Measurements from ENCODE around the gene MAPT. TPM values are rescaled to one million over a fixed set of nuclear protein-coding genes. Genes with fewer than 3 reads are reported as not detected.

MAPT gene
- total RNA-seq, 6 experiments from 2014 or later = 0.11 to 0.43 (median 0.26) TPM

DNA sequence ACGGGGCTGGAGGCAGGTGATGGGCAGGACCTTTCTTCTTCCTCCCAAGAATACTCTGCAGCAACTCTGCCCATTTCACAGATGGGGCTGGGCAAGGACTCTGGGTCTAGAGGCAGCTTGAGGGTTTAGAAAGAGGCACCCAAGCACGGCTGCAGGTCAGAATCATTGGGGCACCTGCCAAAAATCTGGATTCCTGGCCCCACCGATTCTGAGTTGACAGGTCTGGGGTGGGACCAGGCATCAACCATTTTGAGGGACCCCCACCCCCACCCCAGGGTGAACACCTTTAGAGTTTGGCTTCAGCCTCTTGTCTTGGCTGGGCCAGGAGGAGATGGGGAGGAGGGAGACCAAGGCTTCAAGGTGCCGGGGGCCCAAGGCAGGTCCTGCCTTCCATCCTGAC, 44.3 kb upstream of the MAPT start:
- no peak overlapping the region for H3K27ac Mint-ChIP-seq

DNA sequence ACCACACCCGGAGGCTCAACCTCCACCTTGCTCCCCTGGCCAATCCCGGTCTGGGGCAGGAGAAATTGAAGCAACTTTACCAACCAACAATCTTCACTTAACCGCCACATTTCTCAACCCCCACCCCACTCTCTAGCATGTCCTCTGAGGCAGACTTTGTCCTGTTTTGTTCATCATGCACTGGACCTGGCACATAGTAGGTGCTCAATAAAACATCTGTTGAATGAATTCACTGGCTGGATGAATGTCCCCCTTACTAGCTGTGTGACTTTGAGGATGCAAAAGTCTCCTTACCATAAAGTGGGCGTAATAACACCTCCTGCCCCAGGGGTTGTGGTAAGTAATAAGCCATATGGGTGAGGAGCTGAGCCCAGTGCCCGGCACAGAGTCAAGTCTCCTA, 43.9 kb upstream of the MAPT start:
- Mint-ChIP-seq H3K9me3 (no peaks in the 10 kb centered on the region), H3K4me1 (ENCODE audit: low read depth) (no peaks in the 10 kb centered on the region), H3K4me3 (no peak overlapping the region), H3K27me3 (ENCODE audit: insufficient read depth) (peaks cover 19% of the 10 kb centered on the region), H3K27ac (no peak overlapping the region), H3K36me3 (ENCODE audit: low read depth) (no peaks in the 10 kb centered on the region)
- no peak for DNase-seq
- TF ChIP-seq, protein P1, sequence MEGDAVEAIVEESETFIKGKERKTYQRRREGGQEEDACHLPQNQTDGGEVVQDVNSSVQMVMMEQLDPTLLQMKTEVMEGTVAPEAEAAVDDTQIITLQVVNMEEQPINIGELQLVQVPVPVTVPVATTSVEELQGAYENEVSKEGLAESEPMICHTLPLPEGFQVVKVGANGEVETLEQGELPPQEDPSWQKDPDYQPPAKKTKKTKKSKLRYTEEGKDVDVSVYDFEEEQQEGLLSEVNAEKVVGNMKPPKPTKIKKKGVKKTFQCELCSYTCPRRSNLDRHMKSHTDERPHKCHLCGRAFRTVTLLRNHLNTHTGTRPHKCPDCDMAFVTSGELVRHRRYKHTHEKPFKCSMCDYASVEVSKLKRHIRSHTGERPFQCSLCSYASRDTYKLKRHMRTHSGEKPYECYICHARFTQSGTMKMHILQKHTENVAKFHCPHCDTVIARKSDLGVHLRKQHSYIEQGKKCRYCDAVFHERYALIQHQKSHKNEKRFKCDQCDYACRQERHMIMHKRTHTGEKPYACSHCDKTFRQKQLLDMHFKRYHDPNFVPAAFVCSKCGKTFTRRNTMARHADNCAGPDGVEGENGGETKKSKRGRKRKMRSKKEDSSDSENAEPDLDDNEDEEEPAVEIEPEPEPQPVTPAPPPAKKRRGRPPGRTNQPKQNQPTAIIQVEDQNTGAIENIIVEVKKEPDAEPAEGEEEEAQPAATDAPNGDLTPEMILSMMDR (IDR thresholded peaks at IDR 0.05) = no peak

More for the DNA sequence above, 44.3 kb upstream of the MAPT start:
- H3K9me3 Mint-ChIP-seq = no peaks in the 10 kb centered on the region
- no peaks in the 10 kb centered on the region for H3K36me3 Mint-ChIP-seq (ENCODE audit: low read depth)
- H3K4me1 Mint-ChIP-seq (ENCODE audit: low read depth) = no peaks in the 10 kb centered on the region
- peaks cover 19% of the 10 kb centered on the region for H3K27me3 Mint-ChIP-seq (ENCODE audit: insufficient read depth)
- H3K4me3 Mint-ChIP-seq = no peak overlapping the region
- no peak for DNase-seq
- TF ChIP-seq, protein P1 (IDR thresholded peaks at IDR 0.05) = no peak

DNA sequence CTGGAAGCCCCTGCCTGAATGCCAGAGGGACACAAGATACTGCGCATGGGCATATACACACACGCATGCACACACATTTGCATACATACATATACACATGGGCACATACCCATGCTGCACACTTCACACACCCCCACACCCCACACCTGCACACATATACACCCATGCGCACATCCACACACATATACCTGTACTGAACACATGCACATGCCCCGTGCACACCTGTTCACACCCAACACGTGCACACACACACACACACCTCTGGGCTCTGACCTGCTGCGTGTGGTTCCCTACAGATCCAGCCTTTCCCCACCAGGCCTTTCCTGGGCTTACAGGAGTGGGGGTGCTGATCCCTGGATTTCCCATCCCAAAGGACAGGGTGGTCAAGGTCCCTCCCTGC, 43.3 kb upstream of the MAPT start:
- Mint-ChIP-seq H3K36me3 (ENCODE audit: low read depth) (no peaks in the 10 kb centered on the region), H3K9me3 (no peaks in the 10 kb centered on the region), H3K4me3 (no peak overlapping the region), H3K27me3 (ENCODE audit: insufficient read depth) (peaks cover 16% of the 10 kb centered on the region), H3K27ac (no peak overlapping the region), H3K4me1 (ENCODE audit: low read depth) (peaks cover 5% of the 10 kb centered on the region; the same call in 1 of the 2 replicates)
- no peak for DNase-seq
- TF ChIP-seq, protein P1 (IDR thresholded peaks at IDR 0.05) = no peak

DNA sequence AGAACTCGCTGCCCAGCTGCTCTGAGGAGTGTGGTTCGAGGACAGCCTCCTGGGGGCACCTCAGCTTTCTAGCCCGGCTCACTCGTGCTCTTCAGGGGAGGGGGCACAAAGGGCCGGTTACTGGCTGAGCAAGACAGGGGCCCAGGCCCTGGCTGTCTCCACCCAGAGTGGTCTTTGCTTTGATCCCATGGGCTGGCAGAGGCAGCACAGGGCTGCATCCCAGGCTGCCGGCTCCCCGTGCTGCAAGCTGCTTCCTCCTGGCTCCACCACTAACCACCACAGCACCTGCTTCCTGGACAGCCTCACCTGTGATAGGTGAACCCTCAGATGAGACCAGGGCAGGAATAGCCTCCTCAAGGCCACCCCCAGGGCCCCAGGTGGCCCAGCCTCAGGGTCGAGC, 42.9 kb upstream of the MAPT start:
- no peaks in the 10 kb centered on the region for H3K36me3 Mint-ChIP-seq (ENCODE audit: low read depth)
- H3K9me3 Mint-ChIP-seq = no peaks in the 10 kb centered on the region
- H3K27me3 Mint-ChIP-seq (ENCODE audit: insufficient read depth) = peaks cover 14% of the 10 kb centered on the region
- no peak overlapping the region for H3K4me3 Mint-ChIP-seq
- H3K4me1 Mint-ChIP-seq (ENCODE audit: low read depth) = peaks cover 6% of the 10 kb centered on the region; the same call in 1 of the 2 replicates
- TF ChIP-seq, protein P1 (IDR thresholded peaks at IDR 0.05) = no peak
- no peak overlapping the region for H3K27ac Mint-ChIP-seq
- no peak for DNase-seq

DNA sequence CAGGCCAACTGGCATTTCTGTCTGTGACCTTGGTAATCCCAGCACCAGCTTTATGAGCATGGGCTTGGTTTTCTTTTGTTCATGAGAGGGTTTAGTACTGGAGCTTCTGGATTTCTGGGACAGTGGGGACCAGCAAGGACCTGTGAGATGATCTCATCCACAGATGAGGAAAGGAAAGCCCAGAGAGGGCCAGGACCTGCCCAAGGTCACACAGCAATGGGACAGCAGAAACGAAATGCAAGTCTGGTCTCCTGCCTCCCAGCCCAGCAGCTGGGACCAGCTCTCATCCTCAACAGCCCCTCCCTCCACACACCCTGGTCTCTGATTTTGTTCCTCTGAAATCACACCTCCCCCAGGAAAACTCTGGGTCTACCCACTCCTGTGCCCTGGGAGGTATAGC, 42.5 kb upstream of the MAPT start:
- Mint-ChIP-seq H3K36me3 (ENCODE audit: low read depth) (no peaks in the 10 kb centered on the region), H3K4me1 (ENCODE audit: low read depth) (peaks cover 6% of the 10 kb centered on the region; the same call in 1 of the 2 replicates), H3K27me3 (ENCODE audit: insufficient read depth) (peaks cover 16% of the 10 kb centered on the region), H3K9me3 (no peaks in the 10 kb centered on the region), H3K4me3 (no peak overlapping the region), H3K27ac (no peak overlapping the region)
- TF ChIP-seq, protein P1 (IDR thresholded peaks at IDR 0.05) = no peak
- DNase-seq = no peak
